GM19043 (cell line): ENCODE data around the gene CASZ1.

Experiments used
- ATAC-seq: cut with Tn5 transposase; IDR thresholded peaks from one replicate; pipeline ENCODE4 v1.9.1; 2021; ENCODE audit warnings: low read depth; ENCODE audit not compliant: unreplicated experiment

CASZ1 gene

DNA sequence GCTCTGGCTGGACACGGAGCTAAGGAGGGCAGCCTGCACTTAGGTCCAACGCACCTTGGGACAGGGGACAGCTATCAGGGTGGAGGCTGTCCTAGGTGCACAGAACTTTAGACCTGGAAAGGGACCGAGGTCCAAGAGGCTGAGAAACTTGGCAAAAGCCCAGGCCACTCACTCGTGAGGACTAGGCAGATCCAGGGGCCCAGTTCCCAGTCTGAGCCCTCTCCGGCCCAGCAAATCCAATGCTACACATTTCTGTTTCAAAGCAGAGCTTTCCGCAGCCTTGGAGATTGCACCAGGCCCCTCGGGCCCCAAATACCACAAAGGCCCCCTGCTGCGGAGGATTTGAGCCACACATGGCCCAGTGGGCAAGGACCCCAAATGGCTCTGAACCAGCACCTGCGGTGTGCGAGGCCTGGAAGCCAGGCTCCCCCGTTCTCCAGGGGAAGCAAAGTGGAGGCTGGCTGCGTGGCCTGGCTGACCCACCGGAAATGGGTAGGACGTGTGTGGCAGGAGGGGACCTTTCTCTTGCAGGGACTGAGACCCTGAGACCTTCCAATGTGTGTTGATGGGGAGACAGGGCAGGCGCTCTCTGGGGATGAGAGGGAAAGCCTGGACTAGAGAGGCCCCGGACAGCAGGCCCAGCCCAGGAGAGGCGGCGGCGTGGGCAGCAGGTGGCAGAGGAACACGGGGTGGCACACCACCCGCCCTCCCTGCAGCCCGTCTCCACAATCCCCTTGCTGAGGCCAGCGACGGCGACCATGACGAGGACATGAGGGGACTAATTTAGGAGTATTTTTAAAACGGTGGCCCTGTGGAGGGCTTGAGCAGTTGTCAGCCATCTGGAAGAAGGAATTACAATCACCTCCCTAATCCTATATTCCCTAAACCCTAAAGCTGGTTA lies 118.7 kb downstream of the CASZ1 start:
- ATAC-seq, result no peak

- no peak for ATAC-seq
Observed at GRCh38 chr1:10676963-10677362, 119.5 kb downstream of the CASZ1 start.

DNA sequence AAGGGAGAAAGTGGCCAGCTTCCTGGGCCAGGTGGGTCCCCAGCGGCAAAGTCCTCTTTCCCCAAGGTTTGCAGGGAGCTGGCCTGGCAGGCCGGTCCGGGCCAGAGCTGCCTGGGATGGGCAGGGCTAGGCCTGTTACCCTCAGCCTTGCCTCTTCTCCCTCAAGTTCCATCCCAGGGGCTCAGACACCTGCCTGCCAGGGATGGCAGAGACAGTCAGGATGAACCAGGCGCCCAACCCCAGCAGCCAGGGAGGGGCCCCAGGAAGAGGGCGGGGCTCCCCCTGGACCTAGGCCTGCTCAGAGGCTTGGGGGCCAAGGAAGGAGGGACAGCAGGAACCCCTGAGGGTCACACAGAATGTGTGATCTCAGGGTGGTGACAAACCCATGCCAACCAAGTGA lies 120.6 kb downstream of the CASZ1 start:
- ATAC-seq, result no peak

DNA sequence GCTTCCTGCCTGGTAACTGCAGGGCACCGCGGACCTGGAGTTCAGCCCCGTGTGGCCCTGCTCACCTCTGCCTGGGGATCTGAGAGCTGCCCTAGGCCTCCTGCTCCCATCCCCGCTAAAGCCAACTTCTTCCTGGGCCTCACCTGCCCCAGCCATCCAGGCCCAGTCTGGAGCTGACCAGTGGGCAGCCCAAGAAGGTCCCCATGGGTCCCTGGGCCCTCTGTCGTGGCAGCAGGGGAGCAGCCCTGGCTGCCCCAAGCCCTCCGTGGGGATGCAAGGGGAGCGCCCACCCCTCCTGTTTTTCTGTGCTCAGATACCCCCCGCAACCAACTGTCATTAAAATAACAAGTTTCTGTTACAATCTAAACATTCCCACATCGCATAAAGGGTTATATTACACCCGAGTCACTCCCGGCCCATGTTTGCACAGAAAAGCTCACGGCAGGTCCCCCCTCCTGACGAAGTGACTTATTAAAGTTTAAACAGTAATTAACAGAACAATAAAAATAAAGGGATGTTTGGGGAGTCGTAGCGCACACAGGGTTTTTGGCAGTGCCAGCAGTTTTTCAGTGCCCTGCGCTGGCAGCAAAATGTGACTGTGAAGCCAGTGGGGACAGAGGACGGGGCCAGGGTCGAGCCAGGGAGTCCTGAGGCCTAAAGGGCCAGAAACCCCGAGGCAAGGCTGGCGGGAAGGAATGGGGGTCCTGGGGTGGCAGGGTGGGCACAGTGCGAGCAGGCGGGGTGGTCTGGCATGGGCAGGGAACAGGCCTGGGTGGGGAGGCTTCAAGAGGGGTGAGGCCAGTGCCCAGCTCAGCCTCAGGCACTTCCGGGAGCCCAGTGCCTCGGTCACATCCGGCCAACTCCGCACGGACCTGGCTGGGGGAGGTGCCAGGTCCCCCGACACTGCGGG lies 121.5 kb downstream of the CASZ1 start:
- no peak for ATAC-seq

- no peak for ATAC-seq
Observed at GRCh38 chr1:10674222-10674621, 122.2 kb downstream of the CASZ1 start.

DNA sequence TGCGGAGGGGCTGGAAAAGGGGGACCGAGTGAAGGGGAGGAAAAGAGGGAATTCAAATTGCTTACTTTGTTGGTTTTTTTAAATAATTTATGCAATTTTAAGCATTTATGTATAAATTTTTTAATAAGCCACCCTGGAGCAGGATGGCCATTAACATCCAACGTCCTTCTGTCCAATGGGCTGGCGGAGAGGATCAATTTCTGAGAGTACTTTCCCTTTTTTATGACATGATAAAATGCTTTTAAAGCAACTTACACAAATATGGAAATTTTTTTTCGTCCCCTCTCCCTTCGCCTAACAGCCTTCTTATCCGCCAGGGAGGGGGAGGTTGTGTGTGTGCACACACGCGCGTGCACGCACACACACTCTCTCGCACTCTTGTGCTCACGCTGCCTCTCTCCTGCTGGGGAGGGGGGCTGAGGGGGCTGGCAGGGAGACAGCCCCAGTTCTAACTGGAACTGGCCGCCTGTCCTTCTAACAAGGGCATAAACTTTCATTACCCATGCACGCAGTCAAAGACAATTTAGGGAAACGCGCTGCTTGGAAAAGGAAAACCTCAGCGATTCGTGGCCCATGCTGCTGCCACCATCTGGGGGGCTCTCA lies 123.2 kb downstream of the CASZ1 start:
- ATAC-seq, result no peak

DNA sequence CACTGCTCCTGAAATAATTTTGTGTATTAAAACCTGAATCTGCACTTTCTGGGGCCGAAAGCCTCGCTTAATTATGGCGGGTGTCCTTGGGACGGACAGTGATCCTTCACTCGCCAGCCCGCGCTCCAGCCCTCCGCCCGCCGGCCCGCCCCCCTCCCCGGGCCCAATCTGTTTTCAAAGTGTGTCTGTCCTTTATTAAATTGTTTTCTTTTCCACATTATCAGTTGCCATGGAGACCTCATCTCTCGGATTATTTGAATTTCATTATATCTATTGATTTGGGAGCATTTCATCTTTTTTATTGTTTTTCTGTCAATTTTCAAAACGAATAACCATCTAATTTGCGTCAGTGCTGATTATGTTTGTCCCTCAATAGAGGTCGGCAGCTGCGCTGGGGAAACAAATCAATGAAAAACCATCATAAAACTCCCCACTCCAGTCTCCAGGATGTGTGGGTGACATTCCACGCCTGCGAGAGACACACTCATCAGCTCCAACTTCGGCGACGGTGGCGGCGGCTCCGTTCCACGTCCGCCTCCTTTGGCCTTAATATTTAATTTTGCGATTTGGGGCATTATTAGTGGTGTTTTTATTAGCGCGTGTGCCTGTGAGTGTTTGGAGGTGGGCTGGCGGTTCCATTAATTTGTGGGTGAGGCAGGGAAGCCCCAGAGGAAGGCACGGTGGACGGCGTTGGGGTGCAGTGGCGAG lies 123.9 kb downstream of the CASZ1 start:
- ATAC-seq, result no peak

- ATAC-seq, result no peak
Observed at GRCh38 chr1:10671622-10672342, 124.7 kb downstream of the CASZ1 start.

DNA sequence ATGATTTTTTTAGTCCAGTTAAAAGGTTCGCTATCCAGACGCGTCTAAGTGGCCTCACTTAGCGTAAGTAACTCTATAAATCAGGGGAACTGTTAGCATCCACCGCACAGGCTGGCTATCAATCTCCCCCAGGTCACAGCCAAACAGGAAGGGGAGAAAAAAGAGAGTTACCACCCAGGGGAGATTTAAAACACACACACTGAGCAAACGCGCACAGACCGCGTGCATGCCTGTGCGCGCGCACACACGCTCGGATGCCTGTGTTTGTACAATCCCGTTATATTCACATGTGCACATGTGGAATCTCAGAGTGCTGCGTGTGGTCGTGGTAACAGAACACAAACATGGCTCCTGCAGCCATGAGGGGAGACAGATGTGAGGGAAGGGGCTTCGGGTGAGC lies 125.4 kb downstream of the CASZ1 start:
- ATAC-seq, result no peak

GRCh38 chr1:10670190-10670589 lies 126.3 kb downstream of the CASZ1 start:
- ATAC-seq, result no peak

DNA sequence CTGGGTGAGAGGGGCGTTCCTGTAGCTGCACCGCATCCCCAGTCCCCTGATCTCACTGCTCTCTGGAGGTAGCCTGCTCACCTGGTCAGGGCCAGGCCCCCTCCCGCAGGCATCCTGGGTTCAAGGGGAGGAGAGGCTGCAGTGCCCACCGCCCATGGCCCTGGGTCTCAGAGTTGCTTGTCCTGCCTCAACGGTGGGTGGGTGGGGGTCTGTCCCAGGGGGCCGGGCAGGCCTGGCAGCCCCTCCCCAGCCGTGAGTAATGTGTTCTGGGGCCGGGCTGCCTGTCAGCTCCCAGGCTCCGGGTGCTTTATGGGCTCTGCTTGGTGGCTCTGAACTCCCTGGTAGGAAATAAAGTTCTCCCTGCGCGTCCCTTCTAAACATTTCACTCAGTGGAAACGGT lies 126.9 kb downstream of the CASZ1 start:
- ATAC-seq, result no peak

- no peak for ATAC-seq
Observed at GRCh38 chr1:10667861-10668761, 128.3 kb downstream of the CASZ1 start.

DNA sequence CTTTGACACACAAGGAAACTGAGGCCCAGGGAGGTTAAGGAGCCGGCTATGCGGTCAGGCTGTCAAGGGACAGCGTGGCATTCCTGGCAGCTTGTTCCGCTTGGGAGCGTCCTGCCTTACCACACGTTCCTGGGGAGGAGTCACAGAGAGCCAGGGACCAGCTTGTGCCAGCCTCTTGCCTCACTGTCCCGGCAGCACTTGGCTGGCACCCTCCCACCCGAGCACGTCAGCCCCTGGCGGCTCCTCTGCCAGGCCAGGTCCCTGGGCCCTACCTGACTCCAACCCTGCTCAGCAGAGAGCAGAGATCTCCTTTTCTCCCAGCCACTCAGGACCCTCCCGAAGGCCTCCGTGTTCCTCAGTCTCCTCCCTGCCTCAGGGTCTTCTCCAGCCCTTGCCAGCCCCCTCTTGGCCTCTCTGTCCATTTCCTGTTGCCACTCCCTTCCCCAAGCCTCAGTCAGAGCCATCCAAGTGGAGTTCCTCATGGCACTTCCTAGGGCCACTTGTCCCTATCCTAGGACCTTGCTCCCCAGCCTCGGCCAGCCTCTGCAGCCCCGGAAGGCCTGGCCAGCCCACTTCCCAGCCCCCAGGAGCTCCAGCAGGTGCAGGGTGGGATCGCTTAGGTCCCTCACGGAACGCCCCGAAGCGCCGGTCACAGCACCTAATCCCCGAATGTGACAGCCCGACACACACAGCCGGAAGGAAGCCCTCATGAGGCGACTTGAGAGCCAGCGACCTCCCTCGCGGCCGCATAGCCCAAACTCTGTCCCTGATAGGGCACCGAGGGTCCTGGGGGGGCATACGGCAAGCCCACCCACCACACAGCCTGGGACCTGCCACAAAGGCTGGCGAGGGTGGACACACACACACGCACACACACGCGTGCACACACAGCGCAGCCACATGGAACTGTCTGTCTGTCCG lies 130.3 kb downstream of the CASZ1 start:
- no peak for ATAC-seq

GRCh38 chr1:10665226-10665625 lies 131.2 kb downstream of the CASZ1 start:
- ATAC-seq, result no peak

DNA sequence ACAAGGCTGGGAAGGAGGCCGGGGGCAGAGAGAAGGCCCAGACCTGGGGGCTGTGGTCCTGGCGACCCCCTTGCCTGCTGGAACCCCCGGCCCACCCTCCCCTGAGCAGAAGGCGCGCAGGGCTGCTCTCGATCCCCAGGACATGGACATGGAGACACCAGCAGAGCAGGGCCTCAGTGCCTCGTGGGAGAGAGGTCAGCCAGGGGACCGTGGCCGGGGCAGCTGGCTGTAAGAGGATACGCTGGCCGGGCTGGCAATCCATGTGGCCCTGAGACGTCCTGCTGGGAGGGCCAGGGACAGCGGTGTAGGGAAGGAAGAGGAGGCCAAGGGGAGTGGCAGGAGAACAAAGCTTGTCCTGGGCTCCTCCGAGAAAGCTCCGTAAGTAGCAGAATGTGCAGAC lies 132.2 kb downstream of the CASZ1 start:
- ATAC-seq, result no peak

- ATAC-seq, result no peak
Observed at GRCh38 chr1:10663678-10664035, 132.8 kb downstream of the CASZ1 start.

DNA sequence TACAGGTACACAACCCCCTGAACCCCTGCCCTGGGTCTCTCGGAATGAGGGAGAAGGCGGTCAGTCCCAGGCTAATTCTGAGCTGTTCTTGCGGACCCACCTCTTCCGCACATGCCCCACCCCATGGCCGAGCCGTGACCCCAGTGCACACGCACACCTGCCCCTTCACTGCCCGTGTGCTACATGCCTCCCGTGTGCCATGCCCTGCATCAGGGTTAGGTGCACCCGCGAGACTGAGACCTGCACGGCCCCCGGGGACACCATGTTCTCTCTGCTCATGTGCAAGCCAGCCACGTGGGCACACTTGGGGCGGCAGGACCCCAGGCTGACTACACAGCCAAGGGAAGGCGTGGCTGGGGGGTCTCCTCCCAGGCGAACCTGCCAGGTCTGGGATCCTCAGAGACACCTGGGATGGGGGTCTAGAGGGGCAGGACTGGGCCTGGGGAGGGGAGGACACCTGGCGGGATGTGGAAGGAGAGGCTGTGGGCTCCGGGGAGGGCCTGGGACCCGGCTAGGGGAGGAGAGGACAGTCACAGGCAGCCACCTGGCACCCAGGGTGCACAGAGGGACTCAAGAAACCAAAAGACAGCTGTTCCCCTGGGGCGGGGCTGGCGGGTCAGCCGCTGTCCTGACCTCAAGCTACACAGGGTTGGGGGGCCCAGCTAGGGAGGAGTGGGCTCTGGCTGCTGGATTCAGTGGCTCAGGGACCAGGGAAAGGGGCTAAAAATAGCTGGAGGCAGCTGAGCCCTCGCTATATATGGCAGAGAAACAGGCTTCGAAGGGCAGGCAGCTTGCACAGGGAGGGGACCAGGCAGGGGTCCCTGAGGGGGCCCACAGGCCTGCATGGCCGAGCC lies 133.4 kb downstream of the CASZ1 start:
- no peak for ATAC-seq
